AG04450 (cell line): ENCODE results near the gene EPGN. TPM values are rescaled to one million over a fixed set of nuclear protein-coding genes. Genes with fewer than 3 reads are reported as not detected.

Source experiments
- CTCF ChIA-PET: fragments of 300-600, 350-600 bp; formaldehyde crosslinking; extraction: SDS; loops from one replicate; lab custom pipeline; 2022; ENCODE audit warnings: antibody characterized with exemption, inconsistent platforms; lab: Charles Lee
- POLR2A ChIA-PET: fragments of 350-600 bp; formaldehyde crosslinking; extraction: SDS; loops from one replicate; lab custom pipeline; 2021; ENCODE audit warnings: antibody characterized with exemption, inconsistent platforms; lab: Yijun Ruan, JAX
- DNase-seq: peaks from one replicate; pipeline ENCODE4 v3.0.0-alpha.2; 2011; ENCODE audit warnings: low read depth, low spot score
- H3K27ac ChIP-seq: one replicate; pipeline ENCODE4 v1.5.1; 2012; ENCODE audit warnings: low read depth, low read length, control low read depth
- H3K27me3 ChIP-seq: one replicate; pipeline ENCODE4 v1.6.0; 2012; ENCODE audit warnings: low read length; ENCODE audit not compliant: control insufficient read depth, insufficient read depth
- H3K4me3 ChIP-seq: 2 replicates; pipeline ENCODE4 v1.5.1; 2011; ENCODE audit warnings: mild to moderate bottlenecking, low read depth, low read length, control low read depth
- H3K9me3 ChIP-seq: 2 replicates; pipeline ENCODE4 v1.5.1; 2012; ENCODE audit warnings: low read length; ENCODE audit not compliant: control insufficient read depth, insufficient read depth
- polyA plus RNA-seq: library from polyadenylated mRNA; depleted of rRNA; stranded (reverse); fragments of >200 nt; gene quantifications from 2 replicates; pipeline ENCODE4 v1.2.3, GENCODE V29; 2011
- TF ChIP-seq, protein P1 (sequence below): IDR thresholded peaks from 2 replicates; pipeline ENCODE4 v1.5.1; 2011; ENCODE audit warnings: low read depth, low read length, control low read depth, inconsistent platforms

Gene EPGN
- polyA plus RNA-seq, 1 experiment = not detected

- POLR2A ChIA-PET = no interaction called here
- Histone ChIP-seq H3K9me3 (peaks cover 6% of the 10 kb centered on the region; the same call in 1 of the 2 replicates), H3K27me3 (no peaks in the 10 kb centered on the region), H3K27ac (no peak overlapping the region), H3K4me3 (no peak overlapping the region)
- CTCF ChIA-PET = interaction anchor here (1.7 to 3.1 kb wide), 2 partner anchors 10 to 345 kb away, joined by 9 to 11 read pairs; no protein-coding TSS in a partner anchor
- TF ChIP-seq, protein P1, sequence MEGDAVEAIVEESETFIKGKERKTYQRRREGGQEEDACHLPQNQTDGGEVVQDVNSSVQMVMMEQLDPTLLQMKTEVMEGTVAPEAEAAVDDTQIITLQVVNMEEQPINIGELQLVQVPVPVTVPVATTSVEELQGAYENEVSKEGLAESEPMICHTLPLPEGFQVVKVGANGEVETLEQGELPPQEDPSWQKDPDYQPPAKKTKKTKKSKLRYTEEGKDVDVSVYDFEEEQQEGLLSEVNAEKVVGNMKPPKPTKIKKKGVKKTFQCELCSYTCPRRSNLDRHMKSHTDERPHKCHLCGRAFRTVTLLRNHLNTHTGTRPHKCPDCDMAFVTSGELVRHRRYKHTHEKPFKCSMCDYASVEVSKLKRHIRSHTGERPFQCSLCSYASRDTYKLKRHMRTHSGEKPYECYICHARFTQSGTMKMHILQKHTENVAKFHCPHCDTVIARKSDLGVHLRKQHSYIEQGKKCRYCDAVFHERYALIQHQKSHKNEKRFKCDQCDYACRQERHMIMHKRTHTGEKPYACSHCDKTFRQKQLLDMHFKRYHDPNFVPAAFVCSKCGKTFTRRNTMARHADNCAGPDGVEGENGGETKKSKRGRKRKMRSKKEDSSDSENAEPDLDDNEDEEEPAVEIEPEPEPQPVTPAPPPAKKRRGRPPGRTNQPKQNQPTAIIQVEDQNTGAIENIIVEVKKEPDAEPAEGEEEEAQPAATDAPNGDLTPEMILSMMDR = no peak
- no peak for DNase-seq
Observed at GRCh38 chr4:74330295-74330750, 22.1 kb downstream of the EPGN start.

DNA sequence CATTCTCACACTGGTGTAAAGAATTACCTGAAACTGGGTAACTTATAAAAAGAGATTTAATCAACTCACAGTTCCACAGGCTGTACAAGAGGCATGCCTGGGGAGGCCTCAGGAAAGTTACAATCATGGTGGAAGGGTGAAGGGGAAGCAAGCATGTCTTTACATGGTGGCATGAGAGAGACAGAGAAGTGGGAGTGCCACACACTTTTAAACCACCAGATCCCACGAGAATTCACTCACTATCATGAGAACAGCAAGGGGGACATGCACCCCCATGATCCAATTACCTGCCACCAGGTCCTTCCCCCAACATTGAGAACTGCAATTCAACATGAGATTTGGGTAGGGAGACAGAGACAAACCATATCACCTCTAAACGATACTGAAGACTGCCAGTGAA, 23.0 kb downstream of the EPGN start:
- Histone ChIP-seq H3K9me3 (peaks cover 6% of the 10 kb centered on the region; the same call in 1 of the 2 replicates), H3K4me3 (no peak overlapping the region), H3K27me3 (no peaks in the 10 kb centered on the region), H3K27ac (no peak overlapping the region)
- CTCF ChIA-PET = interaction anchor here (1.6 kb wide), 1 partner anchor 345 kb away, joined by 5 read pairs; no protein-coding TSS in a partner anchor
- POLR2A ChIA-PET = no interaction called here
- DNase-seq = no peak
- TF ChIP-seq, protein P1 = no peak

DNA sequence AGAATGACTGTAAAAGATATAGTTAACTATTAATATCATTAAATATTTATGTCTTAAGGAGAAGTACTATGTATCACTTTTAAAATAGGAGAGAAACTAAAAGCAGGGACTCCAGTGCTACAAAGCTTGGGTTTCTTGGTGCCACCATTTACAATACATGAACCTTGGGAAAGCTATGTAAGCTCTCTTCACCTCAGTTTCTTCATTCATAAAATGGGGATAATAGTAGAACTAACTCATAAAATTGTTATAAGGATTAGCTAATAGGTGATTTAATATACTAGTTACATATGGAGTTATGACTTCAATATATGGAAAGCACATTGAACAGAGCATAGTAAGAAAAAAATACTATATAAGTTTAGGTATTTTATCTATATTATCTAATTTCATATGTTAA, 23.7 kb downstream of the EPGN start:
- H3K4me3 ChIP-seq = no peak overlapping the region
- TF ChIP-seq, protein P1 = no peak
- no peak overlapping the region for H3K27ac ChIP-seq
- no peaks in the 10 kb centered on the region for H3K27me3 ChIP-seq
- DNase-seq = no peak
- H3K9me3 ChIP-seq = peaks cover 6% of the 10 kb centered on the region; the same call in 1 of the 2 replicates
- CTCF ChIA-PET = interaction anchor here (0.7 to 1.6 kb wide), 4 partner anchors 10 to 344 kb away, joined by 3 to 5 read pairs (median 4); no protein-coding TSS in a partner anchor
- POLR2A ChIA-PET = no interaction called here

GRCh38 chr4:74334636-74335035, 26.4 kb downstream of the EPGN start:
- no peak for DNase-seq
- Histone ChIP-seq H3K4me3 (no peak overlapping the region), H3K27me3 (no peaks in the 10 kb centered on the region), H3K27ac (no peak overlapping the region), H3K9me3 (peaks cover 6% of the 10 kb centered on the region; the same call in 1 of the 2 replicates)
- ChIA-PET POLR2A (no interaction called here), CTCF (no interaction called here)
- TF ChIP-seq, protein P1 = no peak

DNA sequence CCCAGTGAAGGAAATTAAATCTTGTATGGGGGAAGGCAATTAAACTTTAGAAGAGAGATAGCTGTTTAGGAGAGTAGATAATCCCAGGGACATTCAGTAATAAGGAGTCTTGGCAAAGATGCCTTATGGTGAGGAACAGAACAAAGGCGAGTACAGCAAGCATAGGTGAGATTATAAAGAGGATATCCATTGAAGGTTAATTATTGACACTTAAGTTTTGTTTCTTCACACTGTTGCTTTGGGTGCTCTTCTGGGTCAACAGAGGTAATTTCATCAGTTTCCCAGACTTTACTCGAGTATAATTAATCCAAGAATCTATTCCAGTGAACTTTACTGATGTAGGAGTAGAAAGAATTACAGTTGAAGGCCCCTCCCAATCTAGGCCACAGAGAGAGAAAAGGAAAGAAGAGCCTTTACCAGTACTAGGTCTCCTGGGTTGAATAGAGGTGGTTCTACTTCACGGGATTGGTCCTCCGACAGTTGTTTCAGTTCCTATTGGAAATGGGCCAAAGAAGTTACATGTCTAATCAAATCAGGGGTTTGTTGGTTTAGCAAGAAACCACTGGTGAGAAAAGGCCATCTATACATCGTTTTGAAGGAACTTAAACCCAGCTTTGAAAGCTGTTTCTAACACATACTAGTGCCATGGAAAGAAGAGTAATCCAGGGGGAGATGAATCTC, 27.2 kb downstream of the EPGN start:
- Histone ChIP-seq H3K4me3 (no peak overlapping the region), H3K27me3 (no peaks in the 10 kb centered on the region), H3K9me3 (peaks cover 3% of the 10 kb centered on the region; the same call in 1 of the 2 replicates), H3K27ac (no peak overlapping the region)
- TF ChIP-seq, protein P1 = no peak
- POLR2A ChIA-PET = no interaction called here
- DNase-seq = no peak
- CTCF ChIA-PET = no interaction called here
